ENCODE data around the gene HMGB2.

GRCh38 chr4:173318240-173318639 is 15.9 kb downstream of the HMGB2 start:
- TF ChIP-seq CTCF (IDR thresholded peaks at IDR 0.05) (no peak), POLR2A (IDR thresholded peaks at IDR 0.05) (no peak)
